Stimulated activated CD4-positive, alpha-beta T cell treated with anti-CD3 and anti-CD28 coated beads, Interleukin-15, amount 100 ng/mL, for 1 hour (primary cell): Measurements from ENCODE around the gene TTC34.
A peak's percentile ranks its signal among the peaks of the same experiment; 100 is the strongest.

Source experiments
- DNase-seq, 2 donors: peaks; one replicate each; pipeline ENCODE4 v3.0.0-alpha.2; 2020; ENCODE audit warnings: low read depth in 1 of 2, low spot score in 1 of 2

TTC34 gene

DNA sequence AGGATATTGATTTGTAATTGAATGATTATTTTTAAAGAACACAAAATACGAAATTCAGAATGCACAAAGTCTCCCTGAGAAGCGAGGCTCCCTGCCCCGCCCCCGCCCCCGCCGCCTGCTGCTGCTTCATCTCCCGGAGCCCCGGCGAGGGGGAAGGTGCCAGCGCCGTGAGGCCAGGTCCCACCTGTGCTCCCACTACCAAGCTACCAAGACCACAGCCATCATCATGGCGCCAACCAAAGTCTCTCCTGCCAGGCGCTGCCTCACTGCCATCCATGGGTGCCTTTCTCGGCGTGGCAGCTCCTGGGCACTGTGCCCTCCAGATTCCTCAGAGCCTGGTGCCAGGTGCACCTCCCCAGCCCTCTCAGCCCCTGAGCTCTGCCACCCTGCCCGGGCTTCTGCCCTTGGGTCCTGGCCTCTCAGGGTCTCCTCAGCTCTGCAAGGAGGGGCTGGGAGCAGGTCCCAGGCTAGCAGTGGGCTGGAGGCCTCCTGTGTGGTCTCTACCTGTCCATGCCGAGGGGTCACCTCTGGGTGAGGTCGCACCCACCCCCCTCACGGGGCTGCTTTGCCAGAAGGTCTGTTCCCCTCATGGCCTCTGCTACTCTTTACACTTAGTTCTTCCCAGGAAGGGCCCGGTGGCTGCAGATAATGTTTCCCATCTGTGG is 29.4 kb upstream of the TTC34 start:
- no peak for DNase-seq

DNA sequence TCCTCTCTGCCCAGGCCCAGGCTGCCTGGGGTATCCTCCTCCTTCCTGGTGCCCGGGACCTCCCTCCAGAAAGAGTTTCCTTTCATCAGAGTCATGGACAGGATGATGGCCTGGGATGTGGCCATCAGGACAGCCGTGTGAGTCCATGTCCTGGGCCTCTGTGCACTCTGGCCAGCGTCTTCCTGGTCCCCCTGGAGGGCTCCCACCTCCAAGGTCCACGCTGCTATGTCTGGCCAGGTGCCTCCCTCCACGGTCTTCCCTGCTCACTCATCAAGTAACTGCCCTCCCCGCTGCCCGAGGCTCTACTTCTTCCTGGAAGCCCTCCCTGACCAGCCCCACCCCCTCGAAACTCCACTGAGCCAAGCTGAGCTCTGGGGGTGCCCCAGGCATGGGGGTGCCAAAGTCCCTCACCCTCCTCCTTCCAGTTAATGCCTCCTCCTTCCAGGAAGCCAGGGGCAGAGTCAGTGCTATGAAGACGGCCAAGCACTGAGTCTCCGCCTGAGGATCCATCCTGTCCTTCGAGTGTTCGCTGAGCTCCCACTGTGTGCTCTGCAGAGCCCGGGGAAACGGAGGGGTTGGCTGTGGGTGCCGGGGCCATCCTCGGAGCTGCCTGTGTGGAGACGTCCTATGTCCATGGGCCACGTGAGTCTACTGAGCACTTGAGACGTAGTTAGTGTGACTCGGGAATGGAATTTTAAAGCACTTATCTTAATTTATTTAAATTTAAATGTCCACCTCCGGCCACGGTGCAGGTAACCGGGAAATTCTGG is 28.5 kb upstream of the TTC34 start:
- DNase-seq, result no peak

DNA sequence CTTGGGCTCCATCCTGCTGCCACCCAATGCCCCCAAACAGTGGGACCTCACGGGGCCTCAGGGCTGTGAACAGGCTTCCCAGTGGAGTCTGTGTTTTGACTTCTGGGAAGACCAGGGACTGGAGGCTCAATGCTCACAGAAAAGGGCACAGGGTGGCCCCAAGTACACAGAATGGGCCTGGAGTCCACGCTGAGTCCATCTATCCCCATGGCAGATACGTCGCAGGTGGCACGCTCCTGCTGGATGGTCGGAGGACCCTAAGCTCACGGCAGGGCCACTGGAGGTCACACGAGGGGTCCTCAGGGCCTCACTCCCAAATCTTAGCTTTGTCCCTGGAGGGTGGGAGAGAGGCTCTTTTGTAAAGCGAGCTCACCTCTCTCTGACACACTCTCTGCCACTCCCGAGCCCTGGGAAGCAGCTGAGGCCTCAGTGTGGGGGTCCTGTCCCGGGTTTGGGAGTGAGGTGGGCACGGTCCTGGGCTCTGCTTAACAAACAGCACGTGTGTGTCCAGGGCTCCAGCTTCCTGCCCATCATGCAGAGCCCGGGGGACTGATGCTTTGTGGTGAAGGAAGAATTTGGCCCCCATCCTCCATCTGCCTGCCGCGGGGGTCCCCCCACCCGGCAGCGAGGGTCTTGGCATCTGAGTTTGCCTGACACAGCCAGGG is 27.2 kb upstream of the TTC34 start:
- no peak for DNase-seq

DNA sequence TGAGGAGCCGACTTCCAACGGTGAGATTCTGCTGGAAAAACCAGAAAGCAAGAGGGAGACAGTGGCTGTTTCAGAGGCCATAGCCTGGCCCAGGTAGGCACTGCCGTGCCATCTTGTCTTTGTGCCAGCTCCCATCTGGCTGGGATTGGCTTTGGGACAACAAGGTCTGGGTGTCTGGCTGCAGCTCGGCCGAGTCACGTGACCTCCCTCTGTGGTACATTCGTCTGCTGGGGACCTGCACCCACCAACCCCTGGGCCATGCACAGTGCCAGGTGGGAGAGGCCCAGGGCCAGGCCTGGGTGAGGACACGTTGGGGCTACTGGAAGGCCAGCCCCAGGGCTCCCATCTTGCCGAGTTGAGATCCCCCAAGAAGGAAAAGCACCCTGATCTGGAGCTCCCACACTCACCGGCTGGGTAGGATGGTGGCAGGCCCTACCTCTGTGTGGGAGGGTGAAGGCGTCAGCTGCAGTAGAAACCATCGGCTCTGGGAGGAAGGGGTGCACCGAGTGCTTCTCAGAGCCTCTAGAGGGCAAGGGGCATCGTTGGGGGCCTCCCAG is 25.3 kb upstream of the TTC34 start:
- no peak for DNase-seq

DNA sequence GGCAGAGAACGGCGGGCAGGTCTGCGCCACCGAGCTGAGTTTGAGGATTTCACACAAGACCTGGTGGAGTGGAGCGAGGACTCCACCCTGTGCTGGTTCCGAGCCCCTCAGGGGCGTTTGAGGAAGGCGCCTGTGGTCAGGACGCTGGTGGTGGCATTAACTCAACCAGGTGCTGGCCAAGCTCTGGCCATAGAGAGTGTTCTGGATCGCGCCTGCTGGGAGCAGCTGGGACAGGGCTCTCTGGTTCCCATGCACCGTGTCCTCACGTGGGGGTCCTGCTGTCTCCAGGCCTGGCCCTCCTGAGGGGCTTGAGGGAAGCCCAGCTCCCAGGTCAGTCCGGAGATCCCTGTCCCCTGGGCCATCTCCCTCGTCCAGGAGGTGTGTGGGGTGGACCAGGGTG is 24.8 kb upstream of the TTC34 start:
- no peak for DNase-seq

DNA sequence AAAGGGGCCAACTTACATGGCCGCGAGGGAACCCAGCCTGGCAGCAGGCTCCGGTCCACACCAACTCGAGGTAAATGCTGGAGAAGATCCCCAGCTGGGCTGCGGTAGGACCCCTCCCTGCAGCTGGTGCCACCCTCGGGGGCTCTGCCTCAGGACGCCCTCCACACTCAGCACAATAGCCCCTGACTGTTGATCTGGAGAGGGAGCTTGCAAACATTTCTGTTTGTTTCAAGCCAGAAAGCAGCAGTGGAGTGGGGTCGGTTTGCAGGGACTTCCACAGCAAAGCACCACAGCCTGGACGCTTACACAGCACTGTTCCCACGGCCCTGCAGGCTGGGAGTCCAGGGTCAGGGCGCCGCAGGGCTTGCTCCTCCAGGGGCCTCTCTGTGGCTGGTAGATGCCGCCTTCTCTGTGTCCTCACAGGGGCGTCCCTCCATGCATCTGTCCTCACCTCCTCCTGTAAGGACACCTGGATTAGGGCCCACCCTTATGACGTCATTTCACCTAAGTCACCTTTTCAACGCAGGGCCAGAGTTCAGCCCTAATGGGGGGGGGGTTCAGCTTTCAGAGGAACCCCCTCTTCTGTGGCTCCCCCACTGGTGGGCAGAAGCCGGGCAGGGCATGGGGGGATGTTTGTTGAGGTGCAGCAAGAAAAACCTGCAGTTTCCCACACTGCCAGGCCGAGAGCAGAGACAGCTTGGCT is 24.1 kb upstream of the TTC34 start:
- DNase-seq, result no peak

DNA sequence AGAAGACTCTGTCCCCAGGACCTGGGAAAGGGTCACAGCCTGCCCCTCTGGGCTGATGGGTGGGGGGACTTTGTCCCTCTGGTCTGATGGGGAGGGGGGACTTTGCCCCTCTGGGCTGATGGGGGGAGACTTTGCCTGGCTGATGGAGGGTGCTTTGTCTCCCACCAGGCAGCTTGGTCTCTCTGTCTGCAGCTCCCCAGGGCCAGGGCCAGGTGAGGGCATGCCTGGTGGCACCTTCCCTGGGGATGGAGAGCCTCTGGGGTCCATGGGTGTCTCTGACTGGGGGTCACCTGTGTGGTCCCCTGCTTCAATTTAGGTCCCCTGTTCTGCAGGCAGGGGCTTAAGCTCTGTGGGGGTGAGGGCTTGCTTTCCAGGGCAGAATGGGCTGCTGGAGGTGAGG is 23.5 kb upstream of the TTC34 start:
- no peak for DNase-seq

DNA sequence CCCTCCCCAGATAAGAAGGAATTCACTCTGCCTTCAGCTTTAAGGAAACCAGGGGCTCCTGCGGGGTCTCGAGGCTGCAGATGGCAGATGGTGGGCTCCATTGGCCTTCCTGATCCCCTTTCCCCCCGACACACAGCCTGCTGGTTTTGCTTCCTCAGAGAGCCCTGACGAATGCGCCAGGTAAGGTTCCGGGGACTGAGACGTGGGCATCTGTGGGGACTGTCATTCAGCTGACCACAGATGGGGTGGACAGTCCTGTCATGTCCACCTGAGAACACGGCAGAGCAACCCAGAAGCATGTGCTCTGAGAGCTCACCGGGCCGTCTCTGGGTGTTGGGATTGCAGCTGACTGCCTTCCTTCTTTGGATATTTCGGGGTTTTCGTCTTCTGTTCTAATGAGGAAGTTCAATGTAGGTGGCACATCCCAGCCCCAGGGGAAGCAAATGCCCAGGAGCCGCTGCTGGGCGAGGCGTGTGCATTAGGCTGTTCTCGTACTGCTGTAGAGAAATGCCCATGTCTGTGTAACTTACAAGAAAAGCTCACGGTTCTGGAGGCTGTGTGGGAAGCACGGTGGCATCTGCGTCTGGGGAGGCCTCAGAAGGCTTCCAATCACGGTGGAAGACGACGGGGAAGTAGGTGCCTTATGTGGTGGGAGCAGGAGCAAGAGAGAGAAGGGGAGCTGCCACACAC is 22.6 kb upstream of the TTC34 start:
- no peak for DNase-seq

DNA sequence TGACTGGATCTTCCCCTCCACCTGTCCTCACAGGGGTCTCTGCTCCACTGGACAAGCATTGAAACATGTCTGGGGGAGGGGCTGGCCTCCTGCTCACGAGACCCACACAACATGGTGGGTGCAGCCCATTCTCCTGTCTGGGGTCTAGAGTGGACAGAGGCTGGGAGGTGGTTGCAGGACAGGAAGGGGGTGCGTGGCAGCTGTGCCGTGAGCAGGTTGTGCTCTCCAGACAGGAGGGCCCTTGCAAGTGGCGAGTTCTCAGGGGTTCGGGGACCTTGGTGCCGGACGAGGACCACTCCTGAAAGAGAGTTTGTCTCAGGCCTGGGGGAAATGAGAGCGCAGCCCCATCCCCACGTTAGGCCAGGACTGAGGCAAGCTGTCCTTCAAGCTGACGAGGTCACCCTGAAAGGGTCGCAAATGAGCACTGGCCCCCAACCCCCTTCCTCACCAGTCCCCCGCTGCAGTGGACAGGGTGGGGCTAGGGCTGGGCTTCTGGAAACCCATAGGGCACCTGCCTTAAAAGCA is 21.2 kb upstream of the TTC34 start:
- no peak for DNase-seq

DNA sequence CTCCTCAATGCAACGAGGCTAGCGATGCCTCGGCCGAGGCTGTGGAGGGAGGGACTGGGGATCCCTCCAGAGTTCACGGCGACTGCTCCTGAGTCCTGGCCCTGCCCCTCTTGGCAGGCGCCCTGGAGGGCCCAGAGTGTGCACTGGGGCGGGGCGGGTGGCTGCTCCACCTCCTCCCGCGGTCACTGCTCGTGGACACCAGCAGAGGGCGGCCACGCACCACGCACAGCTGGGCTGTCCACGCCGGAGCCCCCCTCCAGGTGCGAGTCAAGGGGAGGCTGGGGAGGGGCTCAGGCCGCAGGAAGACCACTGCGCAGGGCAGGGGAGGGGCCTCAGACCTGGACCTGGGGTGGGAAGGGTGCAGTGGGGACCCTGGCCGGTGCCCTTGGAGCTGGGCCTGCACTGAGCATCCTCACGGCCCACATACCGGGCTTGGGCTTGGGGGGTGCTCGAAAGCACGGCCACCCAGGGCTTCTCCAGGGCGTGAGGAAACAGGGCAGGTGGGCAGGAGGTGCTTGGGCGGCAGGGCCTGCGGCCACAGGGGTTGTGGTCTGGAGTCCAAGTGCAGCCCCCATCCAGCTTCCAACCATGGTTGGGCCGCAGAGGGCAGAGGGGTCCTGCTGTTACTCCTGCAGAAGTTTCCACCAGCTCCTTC is 20.6 kb upstream of the TTC34 start:
- peak in 1 of 2 donors; percentile 27 for DNase-seq

DNA sequence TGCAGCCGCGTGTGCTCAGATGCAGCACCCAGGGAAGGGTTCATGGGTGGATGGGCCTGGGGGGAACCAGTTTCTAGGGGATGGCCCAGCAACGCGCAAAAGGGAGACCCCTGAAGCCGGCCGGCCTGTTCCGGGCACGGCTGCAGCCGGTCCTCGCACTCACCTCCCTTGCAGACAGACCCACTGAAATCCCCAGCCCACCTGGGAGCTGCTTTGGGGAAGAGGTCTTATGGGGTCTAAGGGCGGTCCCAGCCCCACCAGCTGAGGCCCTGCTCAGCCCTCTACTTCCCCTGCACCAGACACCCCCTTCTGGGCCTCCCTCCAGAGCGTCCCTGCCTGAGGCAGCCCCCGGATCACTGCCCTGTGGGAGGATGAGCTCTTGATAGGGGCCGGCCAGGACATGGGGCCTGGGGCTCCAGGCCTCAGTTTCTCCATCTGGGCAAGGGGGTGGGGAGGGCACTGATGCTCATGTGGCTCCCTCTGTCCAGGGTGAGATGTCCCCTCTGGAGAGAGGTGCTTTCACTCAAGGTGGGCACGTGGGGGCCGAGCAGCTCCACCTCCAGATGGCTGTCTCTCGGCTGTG is 20.0 kb upstream of the TTC34 start:
- no peak for DNase-seq

DNA sequence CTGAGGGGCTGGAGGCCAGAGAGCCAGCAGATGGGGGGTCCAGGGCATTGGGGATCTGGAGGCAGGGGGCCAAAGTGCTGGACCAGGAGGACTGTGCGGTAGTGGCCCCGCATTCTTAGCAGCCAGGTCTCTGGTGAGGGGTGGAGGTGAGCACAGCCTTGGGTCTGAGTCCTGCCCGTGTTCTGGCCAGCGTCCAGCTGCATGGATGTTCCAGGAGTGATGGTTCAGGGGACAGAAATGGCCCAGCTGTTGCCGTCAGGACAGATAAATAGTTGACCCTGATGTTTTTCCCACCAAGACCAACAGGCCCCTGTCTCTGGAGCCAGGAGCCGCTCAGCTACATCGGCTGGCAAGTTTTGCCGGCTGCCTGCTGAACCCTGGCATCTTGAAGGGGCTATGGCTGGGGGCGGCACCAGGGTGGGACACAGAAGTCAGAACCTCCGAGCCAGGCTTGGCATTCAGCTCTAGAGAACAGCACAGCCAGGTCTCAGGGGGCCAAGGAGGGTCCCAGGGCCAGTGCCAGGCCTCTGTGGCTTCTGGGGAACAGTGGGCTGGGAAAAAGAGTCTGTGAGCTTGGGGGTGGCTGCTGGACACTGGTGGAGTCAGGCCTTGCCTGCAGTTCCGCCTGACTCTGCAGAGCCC is 19.4 kb upstream of the TTC34 start:
- DNase-seq, result no peak

DNA sequence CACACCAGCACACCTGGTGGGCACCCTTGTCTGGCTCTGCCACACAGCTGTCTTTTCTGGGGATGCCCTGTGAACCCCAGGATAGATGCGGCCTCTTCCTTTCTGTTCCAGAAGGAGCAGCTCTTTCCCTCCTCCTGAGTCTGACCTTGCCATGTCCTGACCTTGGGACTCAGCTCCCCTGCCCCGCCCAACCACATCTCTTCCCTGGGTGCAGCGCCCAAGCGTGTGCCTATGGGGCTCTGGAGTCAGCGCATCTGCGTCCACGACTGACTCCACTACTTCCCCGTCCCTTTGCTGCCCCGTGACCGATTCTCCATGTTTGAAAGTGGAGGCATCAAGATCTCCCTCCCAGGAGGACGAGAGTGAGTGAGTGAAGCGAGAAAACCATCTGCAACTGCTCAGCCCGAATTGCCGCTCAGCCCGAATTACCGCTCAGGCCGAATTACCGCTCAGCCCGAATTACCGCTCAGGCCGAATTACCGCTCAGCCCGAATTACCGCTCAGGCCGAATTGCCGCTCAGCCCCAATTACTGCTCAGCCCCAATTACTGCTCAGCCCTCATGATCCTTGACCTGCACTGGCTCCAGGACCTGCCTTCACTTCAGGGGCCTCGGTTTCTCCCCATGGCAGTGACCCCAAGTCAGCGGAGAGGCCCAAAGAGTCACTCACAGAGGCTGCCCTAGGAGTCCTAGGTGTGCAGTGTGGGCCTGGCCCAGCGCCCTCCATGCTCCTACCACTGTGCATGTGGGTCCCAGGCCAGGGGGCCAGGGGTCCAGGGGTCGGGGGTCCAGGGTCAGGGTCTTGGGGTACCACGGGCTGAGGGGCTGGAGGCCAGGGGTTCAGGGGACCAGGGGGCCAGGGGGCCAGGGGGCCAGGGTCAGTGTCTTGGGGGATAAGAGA is 18.6 kb upstream of the TTC34 start:
- no peak for DNase-seq

DNA sequence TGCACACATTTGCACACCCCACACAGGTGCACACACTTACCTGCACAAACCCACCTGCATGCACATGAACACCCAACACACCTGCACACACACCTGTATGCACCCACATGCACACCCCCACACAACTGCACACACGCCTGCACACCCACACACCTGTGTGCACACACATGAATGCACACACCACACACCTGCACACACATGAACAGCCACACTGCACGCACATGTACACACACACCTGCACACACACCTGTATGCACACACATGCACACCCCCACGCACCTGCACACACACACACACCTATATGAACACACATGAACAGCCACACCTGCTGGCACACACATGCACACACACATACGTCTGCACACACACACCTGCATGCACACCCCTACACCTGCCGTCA is 17.9 kb upstream of the TTC34 start:
- DNase-seq, result no peak

DNA sequence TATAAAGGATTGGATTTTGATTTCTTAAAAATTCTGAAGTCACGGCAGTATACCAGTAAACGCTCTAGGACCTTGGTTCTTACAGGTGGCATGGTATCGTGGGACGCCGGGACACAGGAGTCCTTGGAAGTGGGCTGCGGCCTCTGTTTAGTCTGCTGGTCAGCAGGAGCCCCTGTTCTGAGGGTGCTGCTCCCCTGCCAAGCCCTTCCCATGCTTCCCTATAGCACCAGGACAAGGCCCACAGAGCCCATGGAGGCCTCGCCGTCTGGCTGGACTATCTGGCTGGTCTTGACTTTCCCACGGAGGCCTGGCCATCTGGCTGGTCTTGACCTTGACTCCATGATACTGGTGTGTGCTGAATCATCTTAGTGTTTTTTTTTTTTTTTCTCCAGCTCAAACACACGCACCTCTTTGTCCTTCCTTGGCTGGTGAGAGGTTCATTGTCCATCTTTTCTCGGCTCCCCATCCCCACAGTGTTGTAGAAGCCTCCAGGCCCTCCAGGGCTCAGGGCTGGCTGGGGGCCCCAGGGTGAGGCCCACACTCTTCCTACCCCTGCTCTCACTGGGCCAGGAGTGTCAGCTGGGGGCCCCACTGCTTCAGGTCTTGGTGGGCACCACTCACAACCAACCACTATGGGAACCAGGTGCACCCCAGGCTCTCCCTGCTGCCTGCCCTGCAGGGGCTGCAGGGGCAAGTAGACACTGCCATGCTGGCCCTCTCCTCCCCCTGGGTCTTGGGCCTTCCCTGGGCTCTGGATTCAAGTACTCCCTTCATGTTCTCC is 16.5 kb upstream of the TTC34 start:
- no peak for DNase-seq

DNA sequence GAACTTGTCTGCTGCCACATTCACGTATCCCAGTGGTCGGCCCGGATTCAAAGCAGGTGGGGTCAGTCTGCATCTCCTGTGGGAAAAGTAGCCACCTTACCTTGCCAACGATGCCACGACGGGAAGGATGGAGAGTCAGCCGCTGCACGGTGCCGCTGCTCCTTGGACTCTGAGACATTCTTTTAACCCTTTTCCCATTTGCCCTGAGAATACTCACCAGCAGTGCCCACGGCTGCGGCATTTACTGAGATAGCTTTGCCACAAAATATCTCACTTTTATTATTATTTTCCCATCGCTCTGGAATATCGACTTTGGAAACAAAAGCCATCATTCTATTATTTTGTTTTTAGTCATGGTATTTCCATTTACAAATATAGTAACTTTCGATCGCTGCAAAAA is 15.3 kb upstream of the TTC34 start:
- no peak for DNase-seq

DNA sequence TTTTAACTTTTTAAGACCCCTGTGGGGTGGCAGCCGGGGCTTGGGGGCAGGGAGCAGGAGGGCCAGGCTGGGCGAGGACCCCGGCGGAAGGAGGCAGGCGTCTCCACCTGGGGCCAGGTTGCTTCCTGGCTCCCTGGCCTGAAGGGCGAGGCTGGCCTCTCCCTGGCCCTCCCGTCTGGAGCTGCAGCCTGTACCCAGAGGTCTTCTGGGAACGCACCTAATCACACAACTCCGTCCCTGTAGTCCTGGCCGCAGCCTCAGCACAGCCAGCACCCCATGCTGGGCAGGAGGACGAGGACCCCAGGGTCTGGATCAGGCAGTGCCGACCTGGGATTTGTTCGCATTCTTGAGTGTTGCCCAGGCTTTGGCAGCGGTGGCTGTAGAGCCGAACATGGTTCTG is 14.1 kb upstream of the TTC34 start:
- DNase-seq, result no peak
